Kidney (tissue), 14 donors: ENCODE results near the gene IRF5. TPM values are rescaled to one million over a fixed set of nuclear protein-coding genes. Genes with fewer than 3 reads are reported as not detected.

Experiments
- DNase-seq, 5 donors: peaks; one replicate each; pipeline ENCODE4 v3.0.0-alpha.2; 2013 to 2020
- FAIRE-seq: peaks from 2 replicates; lab custom pipeline; 2012; peaks lifted over from hg19 to GRCh38; lab: Jason Lieb, UNC
- H3K27ac ChIP-seq, 2 donors: one replicate each; pipeline ENCODE4 v1.7.0; 2013; ENCODE audit warnings: low read depth in 2 of 2, low read length in 2 of 2, inconsistent platforms in 1 of 2
- H3K27me3 ChIP-seq: one replicate; pipeline ENCODE4 v1.7.1; 2013; ENCODE audit warnings: low read length, inconsistent platforms; ENCODE audit not compliant: control insufficient read depth, insufficient read depth
- H3K36me3 ChIP-seq, 3 donors: one replicate each; pipeline versions ENCODE4 v1.7.0 to v1.7.1; 2013; ENCODE audit warnings: low read length in 3 of 3, control low read depth in 1 of 3, inconsistent platforms in 1 of 3; ENCODE audit not compliant: insufficient read depth in 3 of 3, control insufficient read depth in 2 of 3
- H3K4me1 ChIP-seq, 3 donors: one replicate each; pipeline versions ENCODE4 v1.7.0 to v1.7.1; 2013; ENCODE audit warnings: low read length in 3 of 3, inconsistent platforms in 1 of 3, low read depth in 1 of 3; ENCODE audit not compliant: control insufficient read depth in 2 of 3, insufficient read depth in 2 of 3
- H3K4me3 ChIP-seq, 3 donors: one replicate each; pipeline versions ENCODE4 v1.7.0 to v1.8.1; 2013; ENCODE audit warnings: low read length in 3 of 3, control low read depth in 1 of 3, inconsistent platforms in 1 of 3
- H3K9ac ChIP-seq, 3 donors: one replicate each; pipeline versions ENCODE4 v1.7.0 to v1.7.1; 2013; ENCODE audit warnings: low read length in 3 of 3, control low read depth in 1 of 3, inconsistent platforms in 1 of 3
- H3K9me3 ChIP-seq, 3 donors: one replicate each; pipeline versions ENCODE4 v1.7.0 to v1.7.1; 2013; ENCODE audit warnings: low read length in 3 of 3, control low read depth in 1 of 3, inconsistent platforms in 1 of 3; ENCODE audit not compliant: control insufficient read depth in 2 of 3, insufficient read depth in 1 of 3
- intact Hi-C: fragments of 100-400 bp; cut with DNase I; formaldehyde crosslinking; loops from one replicate; pipeline ENCODE4 v1.11.1; 2022
- polyA plus RNA-seq: library from polyadenylated mRNA; stranded (reverse); fragments of 350-450 nt; fragmentation: Illumina TruSeq; extraction: RNeasy Lipid Tissue Mini Kit (QIAGEN cat#74804); gene quantifications from one replicate; pipeline ENCODE4 v1.2.3, GENCODE V29; 2014; ENCODE audit warnings: low read depth, low replicate concordance; ENCODE audit not compliant: insufficient read depth
- total RNA-seq: library from RNA; stranded (reverse); fragmentation: NEBNext Ultra II Directional; extraction: Animal tissue kit (Norgen Biotek cat#: 25700); gene quantifications from one replicate; pipeline ENCODE4 v1.2.1, GENCODE V29; 2021
- TF ChIP-seq, protein P1 (sequence below): IDR thresholded peaks from 3 replicates; pipeline ENCODE4 v1.5.1; 2012; ENCODE audit warnings: mild to moderate bottlenecking, moderate library complexity, borderline replicate concordance; ENCODE audit not compliant: insufficient read depth; ENCODE audit errors: extremely low read depth
- donor health status: control.
- donor health status: control.
- donor health status: control.
- donor health status: control.
- donor health status: control.
- donor health status: DM: yes; HTN: yes; CAD: no.
- donor health status: Normal renal cell carcinoma (clear cell type).

Gene IRF5
- total and polyA plus RNA-seq, 2 donors from 2014 or later = 13.0 to 27.1 TPM

DNA sequence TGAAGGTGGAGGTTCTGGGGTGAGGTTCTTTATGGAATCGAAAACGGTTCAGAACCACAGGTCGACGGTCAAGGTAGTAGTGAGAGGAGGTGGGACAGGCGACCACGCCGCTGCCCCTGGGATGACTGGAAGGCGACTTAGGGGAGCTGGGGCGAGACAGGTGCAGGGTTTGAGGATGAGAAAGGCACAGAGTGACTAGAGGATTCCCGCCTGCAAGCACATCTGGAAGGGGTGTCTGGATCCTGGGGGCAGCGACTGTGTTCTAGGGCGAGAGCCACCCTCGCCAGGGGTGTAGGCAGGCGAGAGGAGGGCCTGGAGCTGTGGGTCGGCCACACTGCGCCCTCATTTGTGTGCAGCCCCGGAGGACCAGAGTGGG is 468 bp upstream of the IRF5 start:
- peak overlapping the region in 1 of 3 donors; percentile 72 for H3K4me3 ChIP-seq
- H3K9ac ChIP-seq = peak overlapping the region in 1 of 3 donors; percentile 65
- intact Hi-C loops = no loop called here
- DNase-seq (peak in 1 of 5 donors; percentile 8), FAIRE-seq (no peak)
- H3K27ac ChIP-seq = peak overlapping the region; percentile 63 to 78
- no peaks in the 10 kb centered on the region for H3K36me3 ChIP-seq
- peaks cover 0 to 16% (median 9%) of the 10 kb centered on the region in 3 donors for H3K4me1 ChIP-seq
- peaks cover 2% of the 10 kb centered on the region for H3K27me3 ChIP-seq
- TF ChIP-seq, protein P1, sequence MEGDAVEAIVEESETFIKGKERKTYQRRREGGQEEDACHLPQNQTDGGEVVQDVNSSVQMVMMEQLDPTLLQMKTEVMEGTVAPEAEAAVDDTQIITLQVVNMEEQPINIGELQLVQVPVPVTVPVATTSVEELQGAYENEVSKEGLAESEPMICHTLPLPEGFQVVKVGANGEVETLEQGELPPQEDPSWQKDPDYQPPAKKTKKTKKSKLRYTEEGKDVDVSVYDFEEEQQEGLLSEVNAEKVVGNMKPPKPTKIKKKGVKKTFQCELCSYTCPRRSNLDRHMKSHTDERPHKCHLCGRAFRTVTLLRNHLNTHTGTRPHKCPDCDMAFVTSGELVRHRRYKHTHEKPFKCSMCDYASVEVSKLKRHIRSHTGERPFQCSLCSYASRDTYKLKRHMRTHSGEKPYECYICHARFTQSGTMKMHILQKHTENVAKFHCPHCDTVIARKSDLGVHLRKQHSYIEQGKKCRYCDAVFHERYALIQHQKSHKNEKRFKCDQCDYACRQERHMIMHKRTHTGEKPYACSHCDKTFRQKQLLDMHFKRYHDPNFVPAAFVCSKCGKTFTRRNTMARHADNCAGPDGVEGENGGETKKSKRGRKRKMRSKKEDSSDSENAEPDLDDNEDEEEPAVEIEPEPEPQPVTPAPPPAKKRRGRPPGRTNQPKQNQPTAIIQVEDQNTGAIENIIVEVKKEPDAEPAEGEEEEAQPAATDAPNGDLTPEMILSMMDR = no peak
- no peaks in the 10 kb centered on the region for H3K9me3 ChIP-seq

DNA sequence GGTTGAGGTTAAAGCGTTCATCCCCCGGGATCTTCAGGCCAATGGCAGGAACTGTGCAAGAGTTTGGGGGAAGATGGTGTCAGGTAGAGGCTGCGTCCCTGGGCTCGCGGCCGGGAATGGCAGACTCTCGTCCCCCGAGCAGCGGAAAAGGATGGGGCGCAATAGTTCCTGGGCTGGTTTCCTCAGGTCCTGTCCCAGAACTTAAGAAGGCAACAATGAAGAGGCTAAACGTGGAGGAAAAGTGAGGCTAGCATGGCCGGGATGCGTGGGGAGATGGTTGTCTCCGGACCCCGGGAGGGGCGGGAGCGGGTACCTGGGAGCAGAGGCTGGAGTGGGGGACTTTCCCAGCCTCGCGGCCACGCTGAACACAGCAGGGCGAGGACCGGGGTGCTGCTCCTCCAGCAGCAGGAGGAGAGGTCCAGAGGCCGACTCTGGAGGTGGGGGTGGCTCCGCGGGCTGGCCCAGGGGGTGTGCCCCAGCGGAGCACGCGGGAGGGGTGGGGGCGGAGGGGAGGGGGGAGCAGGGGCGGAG is 882 bp downstream of the IRF5 start:
- FAIRE-seq = no peak
- H3K27ac ChIP-seq = no peak overlapping the region
- H3K9ac ChIP-seq = peak overlapping the region in 2 of 3 donors; percentile 11 to 65
- intact Hi-C loops = no loop called here
- peak overlapping the region; percentile 16 to 72 (median 41) for H3K4me3 ChIP-seq
- peaks cover 2% of the 10 kb centered on the region for H3K27me3 ChIP-seq
- no peaks in the 10 kb centered on the region for H3K9me3 ChIP-seq
- peaks cover 0 to 14% (median 9%) of the 10 kb centered on the region in 3 donors for H3K4me1 ChIP-seq
- TF ChIP-seq, protein P1 = no peak
- no peaks in the 10 kb centered on the region for H3K36me3 ChIP-seq
- DNase-seq = peak in 1 of 5 donors; percentile 29

DNA sequence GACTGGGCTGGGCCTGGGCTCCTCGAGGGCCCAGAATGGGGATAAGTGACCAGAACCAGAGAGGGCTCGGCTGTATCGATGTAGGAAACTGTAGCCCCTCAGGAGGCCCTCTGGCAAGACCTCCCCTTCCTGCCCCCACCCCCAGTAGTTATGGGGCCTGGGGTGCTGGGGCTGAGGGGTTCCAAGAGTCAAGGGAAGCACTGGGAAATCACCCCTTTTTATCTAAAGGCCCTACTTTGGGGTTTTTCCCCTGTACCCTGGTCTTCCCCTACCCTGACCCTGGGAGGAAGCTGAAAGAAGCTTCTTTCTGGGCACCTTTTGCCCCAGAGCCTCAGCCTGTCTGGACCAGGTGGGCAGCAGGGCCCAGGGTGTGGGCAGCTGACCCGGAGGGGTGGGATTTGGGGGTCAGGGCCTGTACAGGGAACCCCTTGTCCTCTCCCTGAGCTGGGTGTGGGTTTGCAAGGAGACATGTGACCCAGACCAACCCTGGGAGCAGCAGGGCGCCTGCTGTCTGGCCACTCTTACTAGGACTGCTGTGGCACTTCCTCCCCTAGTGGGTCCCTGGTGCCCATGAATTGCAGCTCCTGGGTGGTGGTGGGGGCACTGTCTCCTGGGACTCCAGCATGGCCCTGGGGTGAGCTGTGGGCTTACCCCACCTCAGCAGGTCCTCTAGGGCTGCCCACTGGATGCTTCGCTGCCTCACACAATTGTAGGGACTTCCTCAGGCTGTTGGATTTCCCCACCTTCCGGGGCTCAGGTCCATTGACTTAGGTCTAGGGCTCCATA is 1.5 kb downstream of the IRF5 start:
- Histone ChIP-seq H3K4me1 (peaks cover 0 to 13% (median 9%) of the 10 kb centered on the region in 3 donors), H3K27me3 (peaks cover 2% of the 10 kb centered on the region), H3K9me3 (no peaks in the 10 kb centered on the region), H3K27ac (no peak overlapping the region), H3K36me3 (no peaks in the 10 kb centered on the region), H3K4me3 (no peak overlapping the region), H3K9ac (no peak overlapping the region)
- no peak for FAIRE-seq
- TF ChIP-seq, protein P1 = no peak
- DNase-seq = no peak
- intact Hi-C loops = no loop called here
